Measurements from ENCODE around the gene RMDN3. TPM values are rescaled to one million over a fixed set of nuclear protein-coding genes. Genes with fewer than 3 reads are reported as not detected.

Gene RMDN3
- total and polyA plus RNA-seq, 2 of the 13 experiments (the other 11 are each of a cell fraction or from before 2014, with no cell fraction given), result 16.8 to 19.5 TPM

DNA sequence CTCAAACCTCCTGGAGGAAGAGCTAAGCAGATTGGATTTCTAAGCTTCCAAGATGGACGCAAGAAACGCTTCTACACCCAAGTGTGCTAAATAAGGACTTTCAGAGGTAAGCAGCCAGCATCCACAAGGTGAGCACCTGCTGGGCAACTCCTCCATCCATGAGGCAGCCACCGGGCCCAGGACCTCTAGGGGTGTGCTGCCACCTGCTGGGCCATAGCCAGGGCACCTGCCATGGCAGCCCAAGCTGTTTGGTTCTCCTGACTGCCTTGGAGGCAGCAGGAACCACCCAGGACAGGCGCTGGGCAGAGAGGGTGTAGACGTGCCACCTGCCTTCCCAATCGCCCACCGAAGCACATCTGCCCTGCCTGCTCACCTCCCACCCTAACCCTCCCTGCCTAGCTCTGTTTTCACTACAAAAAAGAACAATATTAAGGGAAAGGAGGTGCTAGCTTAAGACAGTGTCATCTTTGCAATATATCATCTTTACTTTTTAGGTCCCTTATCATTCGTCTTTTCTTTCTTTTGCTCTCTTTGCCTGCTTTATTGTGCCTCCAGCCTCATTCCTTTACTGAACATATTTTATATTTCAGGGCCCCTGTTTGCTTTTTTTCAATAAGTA, 27.7 kb upstream of the RMDN3 start (continued):
- TF ChIP-seq ZNF710 (CRISPR knock-in tag; IDR thresholded peaks at IDR 0.05; ENCODE audit: borderline replicate concordance) (no peak), ISL2 (CRISPR knock-in tag; IDR thresholded peaks at IDR 0.05) (no peak), CAMTA2 (CRISPR knock-in tag; IDR thresholded peaks at IDR 0.05; ENCODE audit: borderline replicate concordance) (no peak), TFE3 (CRISPR knock-in tag; IDR thresholded peaks at IDR 0.05) (0 out of 2 replicates have a peak, but pooled peaks have one; percentile 23), ISX (CRISPR knock-in tag; conservative IDR thresholded peaks at IDR 0.05) (no peak), ZNF3 (CRISPR knock-in tag; IDR thresholded peaks at IDR 0.05) (no peak), ONECUT2 (CRISPR knock-in tag; IDR thresholded peaks at IDR 0.05) (no peak)
- TF ChIP-seq, protein P1, sequence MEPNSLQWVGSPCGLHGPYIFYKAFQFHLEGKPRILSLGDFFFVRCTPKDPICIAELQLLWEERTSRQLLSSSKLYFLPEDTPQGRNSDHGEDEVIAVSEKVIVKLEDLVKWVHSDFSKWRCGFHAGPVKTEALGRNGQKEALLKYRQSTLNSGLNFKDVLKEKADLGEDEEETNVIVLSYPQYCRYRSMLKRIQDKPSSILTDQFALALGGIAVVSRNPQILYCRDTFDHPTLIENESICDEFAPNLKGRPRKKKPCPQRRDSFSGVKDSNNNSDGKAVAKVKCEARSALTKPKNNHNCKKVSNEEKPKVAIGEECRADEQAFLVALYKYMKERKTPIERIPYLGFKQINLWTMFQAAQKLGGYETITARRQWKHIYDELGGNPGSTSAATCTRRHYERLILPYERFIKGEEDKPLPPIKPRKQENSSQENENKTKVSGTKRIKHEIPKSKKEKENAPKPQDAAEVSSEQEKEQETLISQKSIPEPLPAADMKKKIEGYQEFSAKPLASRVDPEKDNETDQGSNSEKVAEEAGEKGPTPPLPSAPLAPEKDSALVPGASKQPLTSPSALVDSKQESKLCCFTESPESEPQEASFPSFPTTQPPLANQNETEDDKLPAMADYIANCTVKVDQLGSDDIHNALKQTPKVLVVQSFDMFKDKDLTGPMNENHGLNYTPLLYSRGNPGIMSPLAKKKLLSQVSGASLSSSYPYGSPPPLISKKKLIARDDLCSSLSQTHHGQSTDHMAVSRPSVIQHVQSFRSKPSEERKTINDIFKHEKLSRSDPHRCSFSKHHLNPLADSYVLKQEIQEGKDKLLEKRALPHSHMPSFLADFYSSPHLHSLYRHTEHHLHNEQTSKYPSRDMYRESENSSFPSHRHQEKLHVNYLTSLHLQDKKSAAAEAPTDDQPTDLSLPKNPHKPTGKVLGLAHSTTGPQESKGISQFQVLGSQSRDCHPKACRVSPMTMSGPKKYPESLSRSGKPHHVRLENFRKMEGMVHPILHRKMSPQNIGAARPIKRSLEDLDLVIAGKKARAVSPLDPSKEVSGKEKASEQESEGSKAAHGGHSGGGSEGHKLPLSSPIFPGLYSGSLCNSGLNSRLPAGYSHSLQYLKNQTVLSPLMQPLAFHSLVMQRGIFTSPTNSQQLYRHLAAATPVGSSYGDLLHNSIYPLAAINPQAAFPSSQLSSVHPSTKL (CRISPR knock-in tag; IDR thresholded peaks at IDR 0.05), result peak; percentile 46; the same call in 1 of the 2 replicates
- TF ChIP-seq, protein P2, sequence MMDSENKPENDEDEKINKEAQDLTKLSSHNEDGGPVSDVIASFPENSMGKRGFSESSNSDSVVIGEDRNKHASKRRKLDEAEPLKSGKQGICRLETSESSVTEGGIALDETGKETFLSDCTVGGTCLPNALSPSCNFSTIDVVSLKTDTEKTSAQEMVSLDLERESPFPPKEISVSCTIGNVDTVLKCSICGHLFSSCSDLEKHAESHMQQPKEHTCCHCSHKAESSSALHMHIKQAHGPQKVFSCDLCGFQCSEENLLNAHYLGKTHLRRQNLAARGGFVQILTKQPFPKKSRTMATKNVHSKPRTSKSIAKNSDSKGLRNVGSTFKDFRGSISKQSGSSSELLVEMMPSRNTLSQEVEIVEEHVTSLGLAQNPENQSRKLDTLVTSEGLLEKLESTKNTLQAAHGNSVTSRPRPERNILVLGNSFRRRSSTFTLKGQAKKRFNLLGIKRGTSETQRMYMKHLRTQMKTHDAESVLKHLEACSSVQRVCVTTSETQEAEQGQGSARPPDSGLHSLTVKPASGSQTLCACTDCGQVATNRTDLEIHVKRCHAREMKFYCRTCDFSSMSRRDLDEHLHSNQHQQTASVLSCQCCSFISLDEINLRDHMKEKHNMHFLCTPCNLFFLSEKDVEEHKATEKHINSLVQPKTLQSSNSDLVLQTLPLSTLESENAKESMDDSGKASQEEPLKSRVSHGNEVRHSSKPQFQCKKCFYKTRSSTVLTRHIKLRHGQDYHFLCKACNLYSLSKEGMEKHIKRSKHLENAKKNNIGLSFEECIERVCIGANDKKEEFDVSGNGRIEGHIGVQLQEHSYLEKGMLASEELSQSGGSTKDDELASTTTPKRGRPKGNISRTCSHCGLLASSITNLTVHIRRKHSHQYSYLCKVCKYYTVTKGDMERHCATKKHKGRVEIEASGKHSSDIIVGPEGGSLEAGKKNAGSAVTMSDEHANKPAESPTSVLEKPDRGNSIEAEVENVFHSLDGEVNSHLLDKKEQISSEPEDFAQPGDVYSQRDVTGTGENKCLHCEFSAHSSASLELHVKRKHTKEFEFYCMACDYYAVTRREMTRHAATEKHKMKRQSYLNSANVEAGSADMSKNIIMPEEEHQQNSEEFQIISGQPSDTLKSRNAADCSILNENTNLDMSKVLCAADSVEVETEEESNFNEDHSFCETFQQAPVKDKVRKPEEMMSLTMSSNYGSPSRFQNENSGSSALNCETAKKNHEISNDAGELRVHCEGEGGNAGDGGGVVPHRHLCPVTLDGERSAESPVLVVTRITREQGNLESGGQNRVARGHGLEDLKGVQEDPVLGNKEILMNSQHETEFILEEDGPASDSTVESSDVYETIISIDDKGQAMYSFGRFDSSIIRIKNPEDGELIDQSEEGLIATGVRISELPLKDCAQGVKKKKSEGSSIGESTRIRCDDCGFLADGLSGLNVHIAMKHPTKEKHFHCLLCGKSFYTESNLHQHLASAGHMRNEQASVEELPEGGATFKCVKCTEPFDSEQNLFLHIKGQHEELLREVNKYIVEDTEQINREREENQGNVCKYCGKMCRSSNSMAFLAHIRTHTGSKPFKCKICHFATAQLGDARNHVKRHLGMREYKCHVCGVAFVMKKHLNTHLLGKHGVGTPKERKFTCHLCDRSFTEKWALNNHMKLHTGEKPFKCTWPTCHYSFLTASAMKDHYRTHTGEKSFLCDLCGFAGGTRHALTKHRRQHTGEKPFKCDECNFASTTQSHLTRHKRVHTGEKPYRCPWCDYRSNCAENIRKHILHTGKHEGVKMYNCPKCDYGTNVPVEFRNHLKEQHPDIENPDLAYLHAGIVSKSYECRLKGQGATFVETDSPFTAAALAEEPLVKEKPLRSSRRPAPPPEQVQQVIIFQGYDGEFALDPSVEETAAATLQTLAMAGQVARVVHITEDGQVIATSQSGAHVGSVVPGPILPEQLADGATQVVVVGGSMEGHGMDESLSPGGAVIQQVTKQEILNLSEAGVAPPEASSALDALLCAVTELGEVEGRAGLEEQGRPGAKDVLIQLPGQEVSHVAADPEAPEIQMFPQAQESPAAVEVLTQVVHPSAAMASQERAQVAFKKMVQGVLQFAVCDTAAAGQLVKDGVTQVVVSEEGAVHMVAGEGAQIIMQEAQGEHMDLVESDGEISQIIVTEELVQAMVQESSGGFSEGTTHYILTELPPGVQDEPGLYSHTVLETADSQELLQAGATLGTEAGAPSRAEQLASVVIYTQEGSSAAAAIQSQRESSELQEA (CRISPR knock-in tag; IDR thresholded peaks at IDR 0.05; ENCODE audit: not compliant biosample characterization), result no peak
- TF ChIP-seq, protein P3, sequence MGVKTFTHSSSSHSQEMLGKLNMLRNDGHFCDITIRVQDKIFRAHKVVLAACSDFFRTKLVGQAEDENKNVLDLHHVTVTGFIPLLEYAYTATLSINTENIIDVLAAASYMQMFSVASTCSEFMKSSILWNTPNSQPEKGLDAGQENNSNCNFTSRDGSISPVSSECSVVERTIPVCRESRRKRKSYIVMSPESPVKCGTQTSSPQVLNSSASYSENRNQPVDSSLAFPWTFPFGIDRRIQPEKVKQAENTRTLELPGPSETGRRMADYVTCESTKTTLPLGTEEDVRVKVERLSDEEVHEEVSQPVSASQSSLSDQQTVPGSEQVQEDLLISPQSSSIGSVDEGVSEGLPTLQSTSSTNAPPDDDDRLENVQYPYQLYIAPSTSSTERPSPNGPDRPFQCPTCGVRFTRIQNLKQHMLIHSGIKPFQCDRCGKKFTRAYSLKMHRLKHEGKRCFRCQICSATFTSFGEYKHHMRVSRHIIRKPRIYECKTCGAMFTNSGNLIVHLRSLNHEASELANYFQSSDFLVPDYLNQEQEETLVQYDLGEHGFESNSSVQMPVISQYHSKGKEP (CRISPR knock-in tag; IDR thresholded peaks at IDR 0.05), result no peak

All from HepG2 (cell line).